GM19240 (cell line): ENCODE data around the gene TENM4.

Experiments used
- DNase-seq: peaks from one replicate; pipeline ENCODE4 v3.0.0; 2011; ENCODE audit warnings: low spot score; ENCODE audit not compliant: insufficient read length

TENM4 gene

DNA sequence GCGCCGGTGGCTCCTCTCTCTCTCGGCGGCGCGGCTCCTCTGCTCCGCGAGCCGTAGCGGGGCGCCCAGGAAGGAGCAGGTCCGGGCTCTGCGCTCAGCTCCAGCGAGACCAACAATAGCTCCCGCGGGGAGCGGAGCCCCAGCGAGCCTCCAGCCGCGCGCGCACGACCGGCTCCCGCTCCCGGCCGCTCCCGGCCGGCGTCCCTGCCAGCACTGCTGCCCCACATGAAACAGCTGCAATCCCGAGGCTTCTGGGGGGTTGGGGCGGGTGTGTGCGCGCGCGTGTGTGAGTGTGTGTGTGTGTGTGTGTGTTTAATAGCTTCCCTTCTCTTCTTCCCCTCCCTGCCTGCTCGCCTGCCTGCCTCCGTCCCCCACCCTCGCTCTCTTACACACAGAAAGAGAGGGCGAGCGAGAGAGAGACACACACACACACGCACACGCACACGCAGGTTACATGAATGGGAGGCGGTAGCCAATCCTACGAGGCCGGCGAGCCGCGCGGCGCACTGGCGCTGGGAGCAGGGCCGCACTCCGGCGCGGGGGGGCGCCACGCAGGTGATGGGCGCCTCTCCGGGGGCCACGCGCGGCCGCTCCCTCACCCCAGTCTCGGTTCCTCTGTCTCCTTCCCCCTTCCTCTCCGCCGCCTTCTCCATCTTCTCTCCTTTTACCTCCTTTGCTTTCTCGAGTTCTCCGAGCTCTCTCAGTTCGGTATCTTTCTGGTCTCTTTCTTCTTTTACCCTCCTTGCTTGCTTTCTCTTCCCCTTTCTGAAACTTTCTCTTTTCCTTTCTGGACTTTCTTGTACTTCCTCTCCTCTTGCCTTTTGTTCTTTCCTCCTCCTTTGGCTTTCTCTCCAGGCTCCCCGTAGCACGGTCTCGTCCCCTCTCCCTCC lies at the start of gene TENM4:
TSS of gene TENM4 (minus strand) at position 460 of the 890 bp plus-strand sequence. CDS start 371,086 bp downstream, outside the sequence.
- DNase-seq: no peak

DNA sequence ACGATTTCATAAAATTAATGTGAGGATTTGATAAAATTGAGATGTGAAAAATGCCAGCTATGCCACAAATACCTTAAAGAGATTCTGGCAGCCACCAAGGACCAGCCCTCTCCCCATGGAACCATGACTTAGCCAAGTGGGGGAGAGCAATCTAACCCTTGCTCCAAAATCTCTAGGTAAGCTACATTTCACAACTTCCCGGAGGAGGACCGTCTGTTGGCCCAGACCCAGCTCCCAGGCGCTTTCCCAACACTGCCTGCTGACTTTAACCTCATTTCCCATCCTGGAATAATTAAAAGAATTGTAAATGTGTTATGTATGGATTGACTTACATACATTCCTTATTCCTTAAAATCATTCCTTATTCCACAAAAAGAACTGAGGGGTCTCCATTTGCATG lies 47.5 kb upstream of the TENM4 start:
- no peak for DNase-seq

DNA sequence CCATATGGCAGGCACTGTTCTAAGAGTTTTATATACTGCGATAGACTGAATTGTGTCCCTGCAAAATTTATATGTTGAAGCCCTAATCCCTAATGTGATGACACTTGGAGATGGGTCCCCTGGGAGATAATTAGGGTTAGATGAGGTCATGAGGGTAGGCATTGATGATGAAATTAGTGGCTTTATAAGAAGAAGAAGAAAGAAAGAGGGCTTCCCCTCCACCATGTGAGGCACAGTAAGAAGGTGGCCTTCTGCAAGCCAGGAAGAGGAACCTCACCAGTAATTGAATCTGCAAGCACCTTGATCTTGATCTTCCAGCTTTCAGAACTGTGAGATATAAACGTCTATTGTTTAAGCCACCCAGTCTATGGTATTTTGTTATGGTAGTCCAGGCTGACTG lies 46.6 kb upstream of the TENM4 start:
- no peak for DNase-seq

DNA sequence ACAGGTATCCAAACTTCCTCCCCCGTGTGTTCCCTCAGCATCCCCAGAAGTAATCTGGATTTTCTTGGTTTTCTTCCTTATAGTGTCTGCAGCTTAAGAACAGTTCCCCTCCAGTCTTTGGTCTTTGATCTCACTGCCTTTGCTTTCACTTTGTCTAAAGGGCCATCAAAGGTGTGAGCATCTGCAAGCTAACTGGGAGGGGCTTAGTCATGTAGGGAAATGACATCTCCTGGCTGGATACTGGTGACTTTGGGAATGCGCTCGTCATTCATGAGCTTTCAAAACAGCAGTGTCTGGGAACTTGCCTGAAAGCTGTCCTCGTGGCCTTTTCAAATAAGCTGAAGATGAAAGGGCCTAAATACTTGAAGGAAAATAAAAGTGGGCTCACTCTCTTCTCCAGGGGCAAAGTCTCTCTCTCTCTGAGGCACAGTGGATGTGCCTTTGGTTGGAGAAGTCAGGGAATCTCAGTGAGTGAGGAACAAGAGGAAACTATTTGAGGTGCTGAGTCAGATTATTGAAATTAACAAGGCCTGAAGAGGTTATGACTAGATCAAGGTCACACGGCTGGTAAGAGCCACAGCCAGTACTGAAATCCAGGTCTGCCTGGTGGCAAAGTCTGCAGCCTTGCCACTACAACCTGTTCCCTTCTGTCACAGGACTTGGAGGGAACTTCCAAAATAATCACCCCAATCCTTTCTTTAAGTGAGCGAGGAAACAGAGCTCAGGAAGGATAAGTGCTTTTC lies 45.6 kb upstream of the TENM4 start:
- no peak for DNase-seq

DNA sequence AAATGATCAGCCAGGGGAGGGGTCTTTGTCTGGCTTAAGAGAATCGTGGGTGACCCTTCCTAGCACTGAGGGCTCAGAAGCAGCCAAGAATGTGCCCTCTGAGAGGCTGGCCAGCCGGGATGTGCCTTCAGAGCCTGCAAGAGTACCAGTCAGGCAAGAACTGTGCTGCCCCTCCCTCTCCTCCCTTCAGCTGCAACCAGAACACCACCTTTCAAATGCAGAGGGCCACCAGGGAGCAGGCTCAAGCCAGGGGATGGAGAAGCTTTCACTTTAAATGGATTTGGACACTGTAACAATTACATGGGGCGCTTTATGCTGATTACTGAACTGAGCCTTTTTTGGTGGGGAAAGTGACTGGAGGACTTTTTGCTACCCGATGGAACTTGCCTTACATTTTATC lies 44.9 kb upstream of the TENM4 start:
- no peak for DNase-seq

DNA sequence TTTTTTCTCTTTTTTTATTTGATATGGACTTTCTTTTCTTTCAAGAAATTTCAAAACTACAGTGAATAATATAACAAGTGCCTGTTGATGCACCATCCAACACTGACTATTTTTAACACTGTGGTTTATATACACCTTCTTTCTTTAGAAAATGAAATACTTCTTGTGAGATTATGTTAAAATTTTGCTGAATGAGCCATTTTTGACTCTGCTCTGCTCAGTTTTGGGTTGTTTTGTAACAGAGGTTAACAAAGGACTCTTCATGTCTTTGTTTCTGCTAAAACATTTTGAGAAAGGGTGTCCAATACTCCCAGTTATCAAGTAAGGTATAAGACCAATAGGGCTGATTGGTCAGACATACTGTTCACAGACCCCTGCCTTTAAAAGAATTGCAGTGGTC lies 44.0 kb upstream of the TENM4 start:
- no peak for DNase-seq

DNA sequence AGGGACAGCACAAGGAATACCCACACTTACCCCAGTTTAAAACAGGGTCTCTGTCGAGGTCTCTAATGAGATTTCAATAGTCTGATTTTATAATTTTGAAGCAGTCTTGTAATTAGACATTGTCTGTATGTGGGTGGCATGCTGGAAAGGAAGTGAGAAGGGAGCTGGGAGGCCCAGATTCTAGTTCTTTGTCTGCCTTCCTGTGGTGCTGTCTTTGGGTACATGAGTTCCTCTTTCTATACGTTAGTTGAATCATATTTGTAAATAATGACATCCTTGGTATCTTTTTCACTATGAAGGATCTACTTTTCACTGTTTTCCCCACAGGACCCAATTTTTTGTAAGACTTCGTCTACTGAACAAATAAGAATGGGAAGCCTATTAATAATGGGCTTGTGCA lies 42.0 kb upstream of the TENM4 start:
- DNase-seq: peak; percentile 29

DNA sequence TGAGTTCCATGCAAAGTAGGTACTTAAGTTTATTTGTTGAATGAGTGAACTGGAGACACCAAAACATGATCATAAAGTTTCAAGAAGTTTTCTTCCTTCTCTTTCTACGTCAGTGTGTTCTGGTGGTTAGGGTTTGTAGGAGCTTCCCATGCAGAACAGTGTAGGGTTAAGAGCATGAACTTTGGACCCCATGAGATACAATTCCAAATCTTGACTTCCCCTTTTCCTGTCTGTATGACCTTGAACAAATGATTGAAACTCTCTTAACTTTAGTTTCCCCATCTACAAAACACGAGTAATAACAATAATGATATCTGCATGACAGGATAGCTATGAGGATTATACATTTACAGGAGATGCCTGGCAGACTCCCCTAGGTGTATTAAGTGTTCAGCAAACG lies 41.0 kb upstream of the TENM4 start:
- DNase-seq: no peak

DNA sequence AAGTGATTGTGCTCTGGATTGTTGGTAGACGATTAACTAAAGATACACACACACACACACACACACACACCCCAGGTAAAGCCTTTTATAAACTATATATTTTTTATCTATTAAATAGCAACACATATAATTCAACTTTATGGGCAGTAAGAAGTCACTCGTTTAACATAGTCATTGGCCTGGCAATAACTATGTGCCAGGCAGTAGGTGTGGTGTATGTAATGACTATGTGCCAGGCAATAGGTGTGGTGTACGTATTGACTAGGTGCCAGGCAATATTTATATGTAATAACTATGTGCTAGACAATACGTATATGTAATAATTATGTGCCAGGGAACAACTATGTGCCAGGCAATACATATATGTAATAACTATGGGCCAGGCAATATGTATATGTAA lies 40.0 kb upstream of the TENM4 start:
- no peak for DNase-seq

DNA sequence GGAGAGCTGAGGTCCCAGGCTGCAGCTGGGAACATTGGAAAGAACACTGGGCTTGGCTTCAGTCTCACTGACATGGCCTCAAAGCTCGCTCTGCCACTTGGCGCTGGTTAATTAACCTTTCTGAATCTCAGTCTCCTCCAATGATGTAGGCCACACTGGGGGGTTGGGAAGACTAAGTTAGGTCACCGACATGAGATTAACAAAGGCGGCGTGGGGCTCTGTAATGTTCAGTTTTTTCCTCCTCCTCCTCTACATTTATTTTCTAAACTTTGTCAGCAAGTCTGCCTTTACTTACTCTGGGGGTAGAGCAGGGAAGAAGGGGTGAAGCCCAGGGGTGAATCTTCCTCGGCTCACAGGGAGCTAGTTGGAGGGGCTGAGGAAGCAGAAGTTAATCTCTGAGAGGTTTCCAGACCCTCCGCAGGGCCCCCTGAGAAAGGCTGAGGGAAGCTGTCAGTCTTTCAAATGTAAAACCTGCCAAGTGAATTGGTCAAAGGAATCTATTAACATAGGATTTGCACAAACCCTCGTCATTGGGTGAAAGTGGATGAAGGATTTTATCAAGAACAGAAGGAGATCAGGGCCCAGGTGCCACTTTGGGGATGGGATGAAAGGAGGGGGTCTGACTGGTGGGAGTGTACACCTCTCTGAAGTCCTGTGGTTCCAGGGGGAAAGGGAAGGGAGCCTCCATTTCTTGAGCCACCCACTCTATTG lies 32.1 kb upstream of the TENM4 start:
- no peak for DNase-seq

DNA sequence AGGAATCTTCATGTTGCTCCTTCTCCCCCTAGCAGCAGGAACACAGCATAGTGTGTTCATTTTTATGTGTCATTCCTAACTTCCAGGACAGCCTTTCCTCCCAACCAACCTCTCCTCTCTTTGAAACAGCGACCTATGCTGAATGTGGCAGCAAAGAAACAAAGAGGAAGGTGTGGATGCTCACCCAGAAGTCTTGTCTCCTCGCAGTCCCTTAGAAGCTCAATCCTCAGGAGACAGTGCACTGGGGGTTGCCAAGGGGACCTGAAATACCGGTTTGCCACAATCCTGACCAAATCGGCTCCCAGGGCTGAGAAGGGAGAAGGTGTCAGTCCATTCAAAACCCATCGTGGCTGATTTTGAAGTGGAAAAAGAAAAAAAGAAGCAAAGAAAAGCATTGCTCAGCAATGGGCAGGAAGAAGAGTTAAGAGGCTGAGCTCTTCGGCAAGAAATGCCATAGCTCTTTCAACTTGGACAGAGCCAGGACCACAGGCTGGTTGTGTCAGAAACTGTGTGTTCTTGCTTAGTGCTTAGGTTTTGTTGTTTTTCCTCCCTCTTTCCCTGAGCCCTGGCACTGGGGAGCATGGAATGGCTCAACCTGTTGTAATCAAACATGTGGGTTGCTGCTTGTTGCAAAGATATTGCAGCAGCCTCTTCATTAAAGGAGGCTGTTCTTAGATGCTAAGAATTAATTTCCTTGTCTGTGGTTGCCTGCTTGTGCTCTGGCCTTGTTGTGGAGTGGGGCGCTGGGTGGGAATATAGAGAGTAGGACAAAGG lies 30.4 kb upstream of the TENM4 start:
- DNase-seq: no peak

DNA sequence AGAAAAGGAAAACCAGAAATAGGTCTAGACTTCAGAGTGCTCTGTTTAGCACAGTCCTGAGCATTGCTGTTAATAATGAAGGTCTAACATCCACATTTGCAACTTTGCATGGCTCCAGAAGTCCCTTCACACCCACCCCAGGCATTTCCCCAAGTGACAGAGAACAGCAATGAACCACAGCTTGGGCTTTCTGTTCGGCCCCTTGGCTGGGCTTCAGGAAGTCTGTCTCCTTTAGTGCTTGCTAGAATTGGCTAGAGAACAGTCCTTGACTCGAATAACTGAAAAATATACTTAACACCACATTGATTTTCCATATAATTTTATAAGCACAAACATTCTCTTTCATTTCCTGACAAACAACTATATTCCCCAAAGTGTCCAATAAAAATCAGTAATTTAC lies 29.3 kb upstream of the TENM4 start:
- no peak for DNase-seq

DNA sequence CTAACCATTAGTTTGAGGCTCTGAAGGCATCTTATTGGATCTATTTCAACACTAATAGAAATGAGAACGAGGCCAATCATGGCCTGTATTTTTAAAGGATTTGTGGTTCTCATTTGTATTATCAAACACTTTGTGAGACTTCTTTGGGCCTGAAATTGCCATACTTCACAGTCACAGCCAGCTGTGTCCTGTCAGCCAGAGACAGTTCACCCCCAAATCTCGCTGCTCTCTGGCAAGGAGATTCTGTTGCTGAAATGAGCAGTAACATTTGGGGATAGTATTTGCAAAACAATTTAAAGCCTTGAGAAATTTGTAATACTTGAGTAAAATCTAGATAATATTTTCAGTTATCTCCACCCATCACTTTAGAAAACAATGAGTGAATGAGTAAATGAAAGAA lies 26.9 kb upstream of the TENM4 start:
- DNase-seq: no peak

DNA sequence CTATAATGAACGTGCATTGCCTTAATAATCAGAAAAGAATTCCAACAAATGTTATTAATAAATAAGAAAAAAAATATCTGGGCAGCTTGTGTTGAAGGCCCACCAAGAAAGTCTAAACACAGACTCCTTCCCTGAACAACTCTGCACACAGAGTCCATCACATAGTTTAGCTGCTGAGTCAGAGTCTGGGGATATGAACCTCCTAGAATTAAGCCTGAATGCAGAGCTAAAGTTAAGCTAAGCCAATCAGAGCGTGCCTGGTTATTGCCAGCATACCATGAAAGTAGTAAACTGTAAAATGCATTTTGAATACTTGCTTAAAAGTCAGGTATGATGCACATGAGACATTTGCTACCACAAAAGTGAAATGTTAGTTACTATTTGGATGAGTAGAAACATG lies 25.6 kb upstream of the TENM4 start:
- no peak for DNase-seq

DNA sequence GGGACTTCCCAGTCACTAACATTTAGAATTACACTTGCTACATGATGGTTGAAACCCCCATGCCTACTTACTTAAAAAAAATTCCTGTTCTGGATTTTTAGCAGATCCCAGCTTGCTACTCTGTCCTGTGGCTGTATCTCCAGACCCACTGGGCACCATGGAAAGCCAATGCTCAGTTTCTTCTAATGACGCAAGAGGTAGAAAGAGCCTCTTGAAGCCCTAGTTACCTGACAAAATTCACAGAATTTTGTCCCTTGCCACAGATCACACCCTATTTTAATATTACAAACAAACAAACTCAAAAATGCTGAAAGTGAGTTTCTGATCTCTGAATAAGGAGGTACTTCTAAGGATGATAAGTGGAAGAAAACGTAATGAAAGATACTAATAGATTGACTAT lies 24.3 kb upstream of the TENM4 start:
- no peak for DNase-seq

DNA sequence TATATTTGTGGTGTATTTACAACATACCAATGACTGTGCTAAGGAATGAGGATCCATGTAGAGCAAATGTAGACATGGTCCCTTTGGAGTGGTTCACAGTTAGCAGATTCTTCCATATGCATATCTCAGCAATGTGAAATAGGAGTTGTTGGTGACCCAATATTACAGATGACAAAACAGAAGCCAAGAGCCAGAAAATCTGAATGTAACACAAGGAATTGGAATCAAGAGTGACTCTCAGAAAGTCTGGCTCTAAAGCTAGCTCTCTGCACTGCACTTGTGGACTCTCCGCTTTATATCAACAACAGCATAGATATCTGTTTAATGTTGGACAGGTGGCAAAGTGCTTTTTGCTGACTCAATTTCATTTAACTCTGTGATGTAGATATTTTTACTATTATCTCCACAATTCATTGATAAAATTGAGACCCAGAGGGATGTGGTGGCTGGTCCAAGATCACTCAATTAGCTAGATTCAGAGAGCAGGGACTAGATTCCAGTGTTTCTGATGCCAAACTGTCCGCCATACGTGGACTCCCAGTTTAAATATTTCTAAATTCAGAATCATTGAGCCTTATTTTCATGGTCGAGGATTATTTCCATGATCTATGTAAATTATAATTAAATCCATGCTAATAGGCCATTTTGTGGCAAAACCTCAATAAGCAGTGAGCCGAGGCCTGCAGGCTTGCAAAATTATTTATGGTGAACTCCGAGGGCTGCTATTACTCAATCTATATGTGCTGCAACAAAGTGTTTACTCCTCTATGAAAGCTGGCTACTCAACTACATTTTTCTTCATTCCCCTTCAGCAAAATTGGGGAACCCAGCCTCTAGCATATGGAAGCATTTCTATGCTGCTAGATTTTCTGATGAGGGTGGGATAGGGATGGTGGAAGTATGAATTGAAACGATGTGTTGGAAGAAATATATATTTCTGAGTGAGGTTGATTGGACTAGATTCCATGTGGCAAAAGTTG lies 21.1 kb upstream of the TENM4 start:
- no peak for DNase-seq

DNA sequence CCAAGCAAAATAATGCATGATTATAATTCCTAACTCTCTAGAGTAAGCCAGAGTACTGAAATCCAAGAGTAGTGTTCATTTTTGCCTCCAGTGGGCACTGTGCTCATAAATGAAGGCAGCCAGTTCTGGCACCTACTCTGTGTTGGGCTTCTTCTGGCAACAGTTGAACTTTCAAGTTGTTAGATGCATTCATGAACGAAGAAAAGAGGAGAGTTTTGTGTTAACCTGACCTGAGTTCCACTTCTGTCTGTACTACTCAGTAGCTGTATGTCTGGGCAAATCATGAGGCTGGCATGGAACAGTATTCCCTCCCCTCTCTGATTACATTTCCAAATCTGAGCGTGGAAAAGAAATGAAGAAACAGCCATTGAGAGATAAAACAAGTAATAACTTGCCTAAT lies 20.3 kb upstream of the TENM4 start:
- no peak for DNase-seq

DNA sequence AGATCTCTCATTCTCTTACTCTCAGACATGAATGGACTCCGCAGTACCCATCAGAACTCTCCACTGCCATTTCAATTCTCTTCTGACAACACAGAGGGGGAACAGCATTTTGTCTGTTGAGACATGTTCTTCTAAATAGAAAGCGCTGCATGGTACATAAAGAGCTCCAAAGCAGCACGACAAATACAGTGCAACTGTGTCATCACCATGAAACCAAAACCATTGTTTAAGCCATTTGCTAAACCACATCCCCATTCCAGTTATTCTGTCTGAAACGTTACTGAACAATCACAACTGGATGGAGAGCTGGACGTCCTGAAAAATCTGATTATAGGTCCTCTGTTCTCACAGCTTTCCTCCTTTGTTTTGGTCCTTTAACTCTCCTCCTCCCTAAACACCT lies 17.9 kb upstream of the TENM4 start:
- no peak for DNase-seq

DNA sequence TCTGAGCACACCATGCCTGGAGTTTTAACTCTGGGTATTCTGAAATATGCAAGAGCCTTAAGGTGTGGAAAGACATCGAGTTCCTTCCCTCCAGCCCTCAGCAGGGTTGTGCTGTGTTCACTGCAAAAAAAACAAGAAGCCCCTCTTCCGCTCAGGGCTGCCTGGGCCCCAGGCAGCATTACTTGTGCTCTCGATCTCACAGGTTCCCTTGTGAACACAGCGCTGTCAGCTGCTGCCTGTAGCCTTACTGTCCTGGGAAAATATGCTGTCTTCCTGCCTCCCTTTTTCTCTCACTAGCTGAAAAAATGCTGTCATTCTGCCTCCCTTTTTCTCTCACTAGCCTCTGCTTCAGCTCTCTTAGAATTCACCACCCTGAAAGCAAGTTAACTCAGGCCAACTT lies 15.7 kb upstream of the TENM4 start:
- no peak for DNase-seq

DNA sequence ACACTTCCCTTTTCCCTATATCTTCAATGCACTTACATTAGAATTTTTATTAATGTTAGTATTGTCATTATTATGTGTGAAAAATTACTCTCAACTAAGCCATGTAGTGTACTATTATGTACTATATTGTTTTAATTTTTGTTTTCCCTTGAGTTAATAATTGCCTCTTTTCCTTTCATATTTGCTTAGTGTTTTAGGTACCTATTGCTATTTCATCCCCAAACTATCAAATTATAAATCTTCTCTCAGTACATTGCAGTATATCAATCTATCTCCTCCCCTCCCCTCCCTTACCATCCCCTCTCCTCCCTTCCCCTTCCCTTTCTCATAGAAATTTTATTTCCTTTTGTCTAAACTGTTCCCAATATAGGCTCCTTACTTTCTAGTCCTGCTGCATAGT lies 12.8 kb upstream of the TENM4 start:
- no peak for DNase-seq
